K562 (cell line): ENCODE results near the gene BEND6. TPM values are rescaled to one million over a fixed set of nuclear protein-coding genes. Genes with fewer than 3 reads are reported as not detected.

Experiments
- ATAC-seq: fragments of 200-7000 bp; cut with Tn5 transposase; 3 replicates; pipeline ENCODE4 v1.9.1; 2020; ENCODE audit warnings: moderate library complexity
- BruUV-seq: library from RNA; stranded (reverse); fragments of 400-500 nt; replicated peaks from 2 replicates; lab custom pipeline; 2021; lab: Mats Ljungman, UMichigan
- CTCF ChIA-PET: fragments of 300-600 bp; formaldehyde crosslinking; extraction: SDS; loops from one replicate; lab custom pipeline; 2021; ENCODE audit warnings: low intra/inter-chr PET ratio; lab: Yijun Ruan, JAX
- POLR2A ChIA-PET: fragments of 300-600, 350-650 bp; sonication (Branson Sonifier 250); formaldehyde crosslinking; extraction: SDS; loops from one replicate; lab custom pipeline; 2021; ENCODE audit warnings: antibody characterized with exemption, inconsistent platforms; lab: Yijun Ruan, JAX
- DNase-seq, 4 experiments: peaks; one replicate each; pipeline versions ENCODE4 v3.0.0 to v3.0.0-alpha.2; 2011 to 2018; ENCODE audit warnings: low spot score in 3 of 4, mixed read lengths in 3 of 4; ENCODE audit errors: extremely low read depth in 1 of 4
- FAIRE-seq: peaks from 2 replicates; lab custom pipeline; 2011; peaks lifted over from hg19 to GRCh38; lab: Jason Lieb, UNC
- H2AFZ ChIP-seq: 2 replicates; pipeline ENCODE4 v1.6.0; 2011; ENCODE audit warnings: low read depth, low read length, control low read depth, inconsistent platforms
- H3K27ac ChIP-seq: fragments of 200-600 bp; 3 replicates; pipeline ENCODE4 v1.8.0; 2011; ENCODE audit warnings: low read depth, mild to moderate bottlenecking, control low read depth, inconsistent platforms, low read length, moderate library complexity, mixed read lengths; ENCODE audit errors: extremely low read depth
- H3K27me3 ChIP-seq, 2 experiments: fragments of 300-600 bp in 1 of 2; 2 replicates in 1 of 2; 3 replicates in 1 of 2; pipeline versions ENCODE4 v1.6.0 to v1.8.0; 2011; ENCODE audit warnings: inconsistent platforms in 2 of 2, low read length in 2 of 2, mild to moderate bottlenecking in 1 of 2, mixed read lengths in 1 of 2, moderate library complexity in 1 of 2; ENCODE audit not compliant: control insufficient read depth in 2 of 2, insufficient read depth in 2 of 2
- H3K36me3 ChIP-seq: fragments of 300-600 bp; 3 replicates; pipeline ENCODE4 v1.8.0; 2011; ENCODE audit warnings: mild to moderate bottlenecking, low read length, inconsistent platforms; ENCODE audit not compliant: control insufficient read depth, insufficient read depth
- H3K4me1 ChIP-seq, 2 experiments: fragments of 200-600 bp in 1 of 2; replicated peaks in 1 of 2; 2 replicates in 1 of 2; 3 replicates in 1 of 2; pipeline versions ENCODE4 v1.5.1 to v1.8.0; 2011; ENCODE audit warnings: inconsistent platforms in 2 of 2, low read length in 2 of 2, mild to moderate bottlenecking in 1 of 2, mixed read lengths in 1 of 2, moderate library complexity in 1 of 2; ENCODE audit not compliant: control insufficient read depth in 2 of 2, insufficient read depth in 2 of 2
- H3K4me2 ChIP-seq: 2 replicates; pipeline ENCODE4 v1.6.1; 2011; ENCODE audit warnings: low read length, control low read depth, inconsistent platforms, mixed read lengths; ENCODE audit not compliant: insufficient read depth
- H3K4me3 ChIP-seq: fragments of 200-600 bp; sonication (generic), shearing (Covaris generic); 2 replicates; pipeline ENCODE4 v1.5.1; 2016; ENCODE audit warnings: control low read depth, inconsistent platforms
- H3K79me2 ChIP-seq: fragments of 200-600 bp; 3 replicates; pipeline ENCODE4 v1.8.0; 2011; ENCODE audit warnings: low read length, inconsistent platforms; ENCODE audit not compliant: control insufficient read depth, insufficient read depth
- H3K9ac ChIP-seq, 2 experiments: 2 replicates each; pipeline versions ENCODE4 v1.6.0 to v1.6.1; 2011; ENCODE audit warnings: low read depth in 2 of 2, low read length in 2 of 2, control low read depth in 1 of 2, inconsistent platforms in 1 of 2, mild to moderate bottlenecking in 1 of 2, mixed read lengths in 1 of 2; ENCODE audit not compliant: insufficient read depth in 1 of 2
- H3K9me1 ChIP-seq: one replicate; pipeline ENCODE4 v1.6.0; 2011; ENCODE audit warnings: inconsistent platforms, mild to moderate bottlenecking, low read length, moderate library complexity; ENCODE audit not compliant: control insufficient read depth, insufficient read depth
- H3K9me3 ChIP-seq: replicated peaks from 2 replicates; pipeline ENCODE4 v1.5.1; 2011; ENCODE audit warnings: low read depth, low read length, inconsistent platforms; ENCODE audit not compliant: control insufficient read depth, insufficient read depth
- H4K20me1 ChIP-seq: replicated peaks from 2 replicates; pipeline ENCODE4 v1.6.1; 2011; ENCODE audit warnings: low read length, inconsistent platforms, mixed read lengths; ENCODE audit not compliant: control insufficient read depth, insufficient read depth
- BRD4 ChIP-seq: fragments of 200-600 bp; sonication (generic); IDR thresholded peaks from 2 replicates; pipeline ENCODE4 v1.6.1; 2017; ENCODE audit warnings: inconsistent platforms
- COPS2 ChIP-seq: fragments of 450-650 bp; conservative IDR thresholded peaks from 2 replicates; pipeline ENCODE4 v1.6.1; 2016; ENCODE audit warnings: mild to moderate bottlenecking, moderate library complexity
- FOXJ3 ChIP-seq: sonication (generic); formaldehyde crosslinking; IDR thresholded peaks from 2 replicates; pipeline ENCODE4 v1.4.0; 2020; ENCODE audit warnings: mild to moderate bottlenecking, missing genetic modification reagents
- GABPB2 ChIP-seq: fragments of 250-450 bp; sonication (Bioruptor Pico); conservative IDR thresholded peaks from 2 replicates; pipeline ENCODE4 v1.5.1; 2021; ENCODE audit warnings: mild to moderate bottlenecking
- HDAC6 ChIP-seq: IDR thresholded peaks from 2 replicates; pipeline ENCODE4 v1.6.1; 2012; ENCODE audit warnings: low read depth, mild to moderate bottlenecking, control low read depth, inconsistent platforms, low read length, moderate library complexity
- RBM39 ChIP-seq: fragments of 200-400 bp; formaldehyde crosslinking; optimal IDR thresholded peaks from 2 replicates; pipeline ENCODE3; 2018; ENCODE audit warnings: low read depth, low read length
- SETDB1 ChIP-seq: IDR thresholded peaks from one replicate; pipeline ENCODE4 v1.6.1; 2012; ENCODE audit warnings: low read length, control low read depth, inconsistent platforms
- STAG1 ChIP-seq: sonication (generic); formaldehyde crosslinking; IDR thresholded peaks from 2 replicates; pipeline ENCODE4 v1.5.0; 2020; ENCODE audit warnings: missing genetic modification reagents, borderline replicate concordance
- THRAP3 ChIP-seq: fragments of 450-650 bp; IDR thresholded peaks from 2 replicates; pipeline ENCODE4 v1.6.1; 2016; ENCODE audit warnings: mild to moderate bottlenecking, inconsistent platforms, borderline replicate concordance
- XRCC3 ChIP-seq: fragments of 450-650 bp; IDR thresholded peaks from 2 replicates; pipeline ENCODE4 v1.6.1; 2017; ENCODE audit warnings: mild to moderate bottlenecking, moderate library complexity
- ZNF143 ChIP-seq: sonication (generic); formaldehyde crosslinking; IDR thresholded peaks from 2 replicates; pipeline ENCODE4 v1.9.0; 2022; ENCODE audit warnings: mild to moderate bottlenecking, missing genetic modification reagents
- ZNF253 ChIP-seq: fragments of 250-450 bp; sonication (Bioruptor Pico); conservative IDR thresholded peaks from 2 replicates; pipeline ENCODE4 v1.6.1; 2021; ENCODE audit warnings: mild to moderate bottlenecking
- ZNF274 ChIP-seq: IDR thresholded peaks from 2 replicates; pipeline ENCODE4 v1.6.1; 2011; ENCODE audit warnings: low read depth, mild to moderate bottlenecking, low read length, moderate library complexity, borderline replicate concordance
- ZNF785 ChIP-seq: fragments of 250-450 bp; sonication (Bioruptor Pico); IDR thresholded peaks from 2 replicates; pipeline ENCODE4 v1.4.0; 2020; ENCODE audit warnings: mild to moderate bottlenecking
- ZNF79 ChIP-seq: fragments of 250-450 bp; sonication (Bioruptor Pico); IDR thresholded peaks from 2 replicates; pipeline ENCODE4 v1.4.0; 2020; ENCODE audit warnings: low read depth, mild to moderate bottlenecking, moderate library complexity
- WGBS: fragments of 100-300 bp; shearing (Covaris generic); methylation state at CpG from one replicate; pipeline ENCODE4 v1.1.6; 2016; ENCODE audit warnings: low coverage, mixed read lengths; ENCODE audit not compliant: insufficient coverage; ENCODE audit errors: missing lambda C conversion rate; 5-methylcytosine and 5-hydroxymethylcytosine counted together
- in situ Hi-C: fragments of 300-500 bp; cut with MboI; formaldehyde crosslinking; loops from 4 replicates; pipeline ENCODE4 v1.15.0; 2018; ENCODE audit warnings: inconsistent platforms, mixed read lengths
- intact Hi-C: fragments of 100-400 bp; cut with micrococcal nuclease; formaldehyde crosslinking; loops from 2 replicates; pipeline ENCODE4 v1.14.2; 2022
- polyA plus RNA-seq, 8 experiments: library from polyadenylated mRNA; depleted of rRNA in 4 of 8; stranded (reverse) in 5 of 8; unstranded in 3 of 8; fragments of >200 nt; fragmentation: Nextera tagmentation in 2 of 8; fragmentation: Illumina TruSeq in 1 of 8; extraction: Ambion mirVana in 2 of 8; extraction: Trizol in 1 of 8; gene quantifications; 2 replicates each; pipeline versions ENCODE4 v1.2.1 to v1.2.3, GENCODE V29; 2011 to 2014; ENCODE audit warnings: inconsistent platforms in 1 of 8, missing spikeins in 1 of 8
- total RNA-seq, 7 experiments: library from RNA; depleted of rRNA in 6 of 7; stranded (reverse); fragments of >200 nt in 6 of 7; fragmentation: Illumina TruSeq in 2 of 7; extraction: Trizol in 2 of 7; gene quantifications; 2 replicates each; pipeline versions ENCODE4 v1.2.1 to v1.2.3, GENCODE V29; 2011 to 2021; ENCODE audit warnings: low replicate concordance in 1 of 7
- TF ChIP-seq, protein P1 (sequence below): sonication (generic); formaldehyde crosslinking; IDR thresholded peaks from 2 replicates; pipeline ENCODE4 v1.8.0; 2022; ENCODE audit warnings: mild to moderate bottlenecking, low read depth, missing genetic modification reagents

BEND6 gene
- total and polyA plus RNA-seq, 9 of the 15 experiments (the other 6 are each of a cell fraction or from before 2014, with no cell fraction given), result 0.37 to 4.0 (median 1.1) TPM

DNA sequence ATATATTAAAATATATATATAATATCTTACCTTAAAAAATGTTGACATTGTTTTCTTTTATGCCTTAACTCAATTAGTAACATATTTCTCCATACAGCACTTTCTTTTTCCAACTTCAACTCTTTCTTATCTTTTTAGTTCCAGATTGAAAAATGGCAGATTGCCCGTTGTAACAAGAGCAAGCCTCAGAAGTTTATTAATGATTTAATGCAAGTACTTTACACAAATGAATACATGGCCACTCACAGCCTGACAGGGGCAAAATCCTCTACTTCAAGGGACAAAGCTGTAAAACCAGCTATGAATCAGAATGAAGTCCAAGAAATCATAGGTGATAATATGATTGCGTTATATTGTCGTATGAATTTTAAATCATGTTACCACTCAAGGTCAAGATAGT lies 62.2 kb downstream of the BEND6 start (continued):
- TF ChIP-seq, protein P1, sequence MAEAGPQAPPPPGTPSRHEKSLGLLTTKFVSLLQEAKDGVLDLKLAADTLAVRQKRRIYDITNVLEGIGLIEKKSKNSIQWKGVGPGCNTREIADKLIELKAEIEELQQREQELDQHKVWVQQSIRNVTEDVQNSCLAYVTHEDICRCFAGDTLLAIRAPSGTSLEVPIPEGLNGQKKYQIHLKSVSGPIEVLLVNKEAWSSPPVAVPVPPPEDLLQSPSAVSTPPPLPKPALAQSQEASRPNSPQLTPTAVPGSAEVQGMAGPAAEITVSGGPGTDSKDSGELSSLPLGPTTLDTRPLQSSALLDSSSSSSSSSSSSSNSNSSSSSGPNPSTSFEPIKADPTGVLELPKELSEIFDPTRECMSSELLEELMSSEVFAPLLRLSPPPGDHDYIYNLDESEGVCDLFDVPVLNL (CRISPR knock-in tag), result no peak
- TF ChIP-seq ZNF785 (CRISPR knock-in tag) (no peak), HDAC6 (no peak)

DNA sequence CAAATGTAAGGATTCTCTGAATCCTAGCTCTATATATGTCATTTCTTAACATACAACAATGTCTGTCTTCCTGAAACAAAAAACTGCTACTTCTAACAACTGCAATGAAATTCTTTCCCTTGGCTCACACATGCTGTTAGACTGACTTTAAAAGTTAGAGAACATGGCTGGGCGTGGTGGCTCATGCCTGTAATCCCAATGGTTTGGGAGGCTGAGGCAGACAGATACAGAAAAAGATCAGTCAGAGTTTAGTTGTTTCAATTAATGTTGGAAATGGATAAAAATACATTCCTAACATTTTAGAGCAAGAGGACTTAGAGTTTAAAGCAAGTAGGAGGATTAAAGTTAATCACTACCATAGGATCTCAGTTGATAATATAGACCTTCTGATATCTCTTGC lies 62.9 kb downstream of the BEND6 start:
- H3K9me3 ChIP-seq, result no peaks in the 10 kb centered on the region
- H4K20me1 ChIP-seq, result no peaks in the 10 kb centered on the region
- H3K4me1 ChIP-seq, result peaks cover 8 to 26% of the 10 kb centered on the region in 2 experiments; a peak in 4 of 5 replicates
- 31% methylated on average over 1 of the region's 1 CpG for WGBS
- no peak overlapping the region for H3K9ac ChIP-seq
- in situ Hi-C loops (no loop called here), intact Hi-C loops (no loop called here)
- ATAC-seq, result peak; percentile 41; the same call in 2 of the 3 replicates
- H3K4me2 ChIP-seq, result no peak overlapping the region
- CTCF ChIA-PET, result no interaction called here
- no TSS peak for BruUV-seq
- TF ChIP-seq ZNF274 (no peak), RBM39 (no peak), GABPB2 (CRISPR knock-in tag) (no peak), COPS2 (no peak), FOXJ3 (CRISPR knock-in tag) (no peak), ZNF253 (CRISPR knock-in tag) (no peak), XRCC3 (no peak), ZNF79 (CRISPR knock-in tag) (no peak), STAG1 (CRISPR knock-in tag) (no peak), BRD4 (no peak), SETDB1 (no peak), ZNF143 (CRISPR knock-in tag) (no peak), THRAP3 (no peak)
- no peaks in the 10 kb centered on the region for H3K27me3 ChIP-seq
- POLR2A ChIA-PET, result interaction anchor here (0.8 to 0.9 kb wide), 2 partner anchors 14 to 204 kb away, joined by 3 read pairs; partner anchors contain the start of gene RAB23
- no peaks in the 10 kb centered on the region for H3K79me2 ChIP-seq
- DNase-seq, result peak in 1 of 4 experiments; percentile 37
- H3K27ac ChIP-seq, result no peak overlapping the region
- FAIRE-seq, result peak; percentile 65
- no peaks in the 10 kb centered on the region for H3K36me3 ChIP-seq
- peak overlapping the region; percentile 3; the same call in 1 of the 2 replicates for H2AFZ ChIP-seq
- no peaks in the 10 kb centered on the region for H3K9me1 ChIP-seq
- H3K4me3 ChIP-seq, result no peak overlapping the region
